HG03064 (cell line): ENCODE results near the gene PARP12.

Experiments used
- ATAC-seq: cut with Tn5 transposase; IDR thresholded peaks from one replicate; pipeline ENCODE4 v1.9.1; 2021; ENCODE audit warnings: low read depth; ENCODE audit not compliant: unreplicated experiment

Gene PARP12

GRCh38 chr7:139976055-139976837 lies 86.5 kb downstream of the PARP12 start:
- no peak for ATAC-seq

GRCh38 chr7:139974179-139974811 lies 88.5 kb downstream of the PARP12 start:
- no peak for ATAC-seq
